ENCODE data around the gene NPAS3.

DNA sequence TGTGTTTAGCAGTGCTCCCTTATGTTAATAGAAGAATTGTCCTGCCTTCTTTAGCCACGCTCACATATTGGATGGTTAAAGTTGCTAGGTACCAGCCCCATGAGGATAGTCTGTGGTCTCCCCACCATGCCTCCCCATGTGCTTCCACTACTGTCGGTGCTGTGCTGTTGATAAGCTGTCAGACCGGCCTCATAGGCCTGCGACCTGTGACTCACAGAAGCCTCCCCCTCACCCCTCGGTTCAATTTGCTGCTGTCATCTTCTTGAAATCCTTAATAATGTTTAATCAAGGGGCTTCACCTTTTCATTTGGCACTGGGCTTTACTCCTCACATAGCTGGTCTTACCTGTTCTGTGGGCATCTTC, 227.2 kb downstream of the NPAS3 start:
- TF ChIP-seq, protein P1, sequence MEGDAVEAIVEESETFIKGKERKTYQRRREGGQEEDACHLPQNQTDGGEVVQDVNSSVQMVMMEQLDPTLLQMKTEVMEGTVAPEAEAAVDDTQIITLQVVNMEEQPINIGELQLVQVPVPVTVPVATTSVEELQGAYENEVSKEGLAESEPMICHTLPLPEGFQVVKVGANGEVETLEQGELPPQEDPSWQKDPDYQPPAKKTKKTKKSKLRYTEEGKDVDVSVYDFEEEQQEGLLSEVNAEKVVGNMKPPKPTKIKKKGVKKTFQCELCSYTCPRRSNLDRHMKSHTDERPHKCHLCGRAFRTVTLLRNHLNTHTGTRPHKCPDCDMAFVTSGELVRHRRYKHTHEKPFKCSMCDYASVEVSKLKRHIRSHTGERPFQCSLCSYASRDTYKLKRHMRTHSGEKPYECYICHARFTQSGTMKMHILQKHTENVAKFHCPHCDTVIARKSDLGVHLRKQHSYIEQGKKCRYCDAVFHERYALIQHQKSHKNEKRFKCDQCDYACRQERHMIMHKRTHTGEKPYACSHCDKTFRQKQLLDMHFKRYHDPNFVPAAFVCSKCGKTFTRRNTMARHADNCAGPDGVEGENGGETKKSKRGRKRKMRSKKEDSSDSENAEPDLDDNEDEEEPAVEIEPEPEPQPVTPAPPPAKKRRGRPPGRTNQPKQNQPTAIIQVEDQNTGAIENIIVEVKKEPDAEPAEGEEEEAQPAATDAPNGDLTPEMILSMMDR (conservative IDR thresholded peaks at IDR 0.05; ENCODE audit: low read length), result no peak
- TF ChIP-seq EZH2phosphoT487 (IDR thresholded peaks at IDR 0.05; ENCODE audit: borderline replicate concordance), result no peak

Data from Loucy (cell line).